Testis (tissue), 3 donors: ENCODE measurements around the gene CLDN5. TPM values are rescaled to one million over a fixed set of nuclear protein-coding genes. Genes with fewer than 3 reads are reported as not detected.

Experiments used
- DNase-seq: peaks from one replicate; pipeline ENCODE4 v3.0.0-alpha.2; 2019
- H3K27ac ChIP-seq, 2 donors: fragments of 200-600 bp; sonication (generic); one replicate each; pipeline ENCODE4 v1.5.1; 2019
- H3K27me3 ChIP-seq: fragments of 200-600 bp; sonication (generic); one replicate; pipeline ENCODE4 v1.5.1; 2019
- H3K36me3 ChIP-seq: fragments of 200-600 bp; sonication (generic); one replicate; pipeline ENCODE4 v1.5.1; 2017; ENCODE audit warnings: low read depth; ENCODE audit errors: missing control alignments
- H3K4me1 ChIP-seq: fragments of 200-600 bp; sonication (generic); one replicate; pipeline ENCODE4 v1.5.1; 2019
- H3K4me3 ChIP-seq, 2 donors: fragments of 200-600 bp; sonication (generic); one replicate each; pipeline ENCODE4 v1.5.1; 2017 to 2019
- H3K9me3 ChIP-seq: fragments of 200-600 bp; sonication (generic); one replicate; pipeline ENCODE4 v1.5.1; 2017
- POLR2A ChIP-seq: fragments of 450-650 bp; IDR thresholded peaks from one replicate; pipeline ENCODE4 v1.6.1; 2017; ENCODE audit warnings: antibody characterized with exemption, mild to moderate bottlenecking, moderate library complexity
- WGBS, 2 donors: methylation state at CpG; one replicate each; pipeline ENCODE4 v1.1.5; 2018; 5-methylcytosine and 5-hydroxymethylcytosine counted together
- intact Hi-C: fragments of 100-400 bp; cut with DNase I; formaldehyde crosslinking; loops from one replicate; pipeline ENCODE4 v1.15.1; 2023; ENCODE audit warnings: low total_unique reads
- polyA plus RNA-seq: library from polyadenylated mRNA; stranded (reverse); fragments of 350-450 nt; fragmentation: Illumina TruSeq; extraction: RNeasy Lipid Tissue Mini Kit (QIAGEN cat#74804); gene quantifications from one replicate; pipeline ENCODE4 v1.2.3, GENCODE V29; 2014; ENCODE audit warnings: low read depth, low replicate concordance; ENCODE audit not compliant: insufficient read depth
- total RNA-seq, 2 donors: library from RNA; depleted of rRNA; stranded (reverse); fragments of >200 nt; gene quantifications; one replicate each; pipeline ENCODE4 v1.2.3, GENCODE V29; 2016
- TF ChIP-seq, protein P1 (sequence below), 3 experiments: fragments of 450-650 bp in 2 of 3; fragments of 200-600 bp in 1 of 3; sonication (generic) in 1 of 3; IDR thresholded peaks; one replicate each; pipeline ENCODE4 v1.5.1; 2016 to 2019; ENCODE audit warnings: antibody characterized with exemption in 3 of 3, mild to moderate bottlenecking in 2 of 3, moderate library complexity in 1 of 3

Gene CLDN5
- total and polyA plus RNA-seq, 3 donors from 2014 or later, result 10.4 to 42.0 (median 29.2) TPM

DNA sequence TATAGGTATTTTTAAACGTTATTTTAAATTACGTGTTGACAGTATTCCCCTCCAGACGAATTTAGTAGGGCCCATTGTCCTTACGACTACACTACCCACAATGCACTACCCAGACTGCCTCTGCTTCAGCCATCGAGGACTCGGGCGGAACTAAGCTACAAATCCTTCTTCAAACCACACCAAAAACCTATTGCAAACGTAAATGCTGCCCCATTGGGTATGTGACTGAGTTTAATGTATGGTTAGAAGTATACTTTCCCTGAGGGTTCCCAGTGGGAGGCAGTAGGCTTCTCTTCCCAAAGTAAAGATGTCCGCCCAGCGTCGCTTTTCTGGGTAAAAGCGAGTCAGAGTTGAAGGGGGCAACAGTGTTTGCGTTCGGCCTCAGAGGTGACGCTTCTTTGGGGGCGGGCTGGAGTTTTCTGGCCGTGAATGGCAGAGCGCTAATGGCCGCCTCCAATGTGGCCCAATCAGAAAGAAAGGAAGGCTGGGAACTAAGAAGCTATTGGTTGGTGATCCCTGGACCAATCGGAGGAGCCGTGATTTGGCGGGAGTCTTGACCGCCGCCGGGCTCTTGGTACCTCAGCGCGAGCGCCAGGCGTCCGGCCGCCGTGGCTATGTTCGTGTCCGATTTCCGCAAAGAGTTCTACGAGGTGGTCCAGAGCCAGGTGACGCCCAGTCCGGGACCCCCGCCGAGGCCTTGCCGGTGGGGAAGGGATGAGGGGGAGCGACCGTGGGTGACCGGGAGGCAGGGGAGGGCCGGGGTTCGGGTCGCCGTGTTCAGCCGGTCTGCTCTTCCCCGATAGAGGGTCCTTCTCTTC, 44.6 kb downstream of the CLDN5 start, which contains the start of gene CDC45:
TSS of gene CDC45 (plus strand) at position 566 of the 818 bp plus-strand sequence. CDS start at position 615, 49 bp downstream.
- Histone ChIP-seq H3K4me1 (peaks cover 34% of the 10 kb centered on the region), H3K9me3 (no peaks in the 10 kb centered on the region), H3K27ac (peak within 1 kb of the TSS; percentile 95 to 99), H3K36me3 (no peaks in the 10 kb centered on the region), H3K4me3 (peak within 1 kb of the TSS; percentile 77 to 86), H3K27me3 (no peaks in the 10 kb centered on the region)
- peak; percentile 98 for DNase-seq
- TF ChIP-seq, protein P1, sequence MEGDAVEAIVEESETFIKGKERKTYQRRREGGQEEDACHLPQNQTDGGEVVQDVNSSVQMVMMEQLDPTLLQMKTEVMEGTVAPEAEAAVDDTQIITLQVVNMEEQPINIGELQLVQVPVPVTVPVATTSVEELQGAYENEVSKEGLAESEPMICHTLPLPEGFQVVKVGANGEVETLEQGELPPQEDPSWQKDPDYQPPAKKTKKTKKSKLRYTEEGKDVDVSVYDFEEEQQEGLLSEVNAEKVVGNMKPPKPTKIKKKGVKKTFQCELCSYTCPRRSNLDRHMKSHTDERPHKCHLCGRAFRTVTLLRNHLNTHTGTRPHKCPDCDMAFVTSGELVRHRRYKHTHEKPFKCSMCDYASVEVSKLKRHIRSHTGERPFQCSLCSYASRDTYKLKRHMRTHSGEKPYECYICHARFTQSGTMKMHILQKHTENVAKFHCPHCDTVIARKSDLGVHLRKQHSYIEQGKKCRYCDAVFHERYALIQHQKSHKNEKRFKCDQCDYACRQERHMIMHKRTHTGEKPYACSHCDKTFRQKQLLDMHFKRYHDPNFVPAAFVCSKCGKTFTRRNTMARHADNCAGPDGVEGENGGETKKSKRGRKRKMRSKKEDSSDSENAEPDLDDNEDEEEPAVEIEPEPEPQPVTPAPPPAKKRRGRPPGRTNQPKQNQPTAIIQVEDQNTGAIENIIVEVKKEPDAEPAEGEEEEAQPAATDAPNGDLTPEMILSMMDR (IDR thresholded peaks at IDR 0.05), result peak in 1 of 3 experiments; percentile 5
- TF ChIP-seq POLR2A, result no peak
- intact Hi-C loops, result no loop called here
- WGBS, 2 donors, result 1% methylated on average over 50 of the region's 50 CpGs

DNA sequence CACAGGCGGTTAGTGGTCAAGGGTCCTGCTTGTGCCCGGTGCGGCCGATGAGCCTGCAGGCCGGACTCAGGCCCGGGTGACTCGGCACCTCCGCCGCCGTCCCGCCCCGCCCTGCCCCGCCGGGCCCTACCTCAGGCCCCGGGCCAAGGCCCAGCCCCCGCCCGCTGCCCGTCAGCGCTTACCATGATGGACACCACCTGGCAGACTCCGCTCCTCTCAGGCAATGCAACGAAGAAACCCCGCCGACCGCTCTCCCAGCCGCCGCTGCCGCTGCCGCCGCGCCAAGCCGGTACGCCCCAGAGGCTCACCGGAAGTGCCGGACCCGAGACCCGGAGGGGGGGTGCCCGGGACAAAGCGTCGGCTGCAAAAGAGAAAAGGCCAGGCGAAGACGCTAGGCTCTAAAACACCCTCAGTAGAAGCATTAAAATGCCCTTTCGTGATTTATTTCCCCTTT, 45.3 kb downstream of the CLDN5 start, which contains the start of gene UFD1:
TSS of gene UFD1 (minus strand) at position 293 of the 454 bp plus-strand sequence. CDS start at position 185, 108 bp downstream.
- TF ChIP-seq, protein P1 (IDR thresholded peaks at IDR 0.05), result no peak
- no peak for TF ChIP-seq POLR2A
- Histone ChIP-seq H3K27ac (peak within 1 kb of the TSS; percentile 95 to 99), H3K27me3 (no peaks in the 10 kb centered on the region), H3K9me3 (no peaks in the 10 kb centered on the region), H3K4me3 (peak within 1 kb of the TSS; percentile 77 to 86), H3K36me3 (no peaks in the 10 kb centered on the region), H3K4me1 (peaks cover 34% of the 10 kb centered on the region)
- peak; percentile 83 for DNase-seq
- 0% methylated on average over 28 to 39 of the region's 42 CpGs for WGBS, 2 donors
- intact Hi-C loops, result no loop called here

DNA sequence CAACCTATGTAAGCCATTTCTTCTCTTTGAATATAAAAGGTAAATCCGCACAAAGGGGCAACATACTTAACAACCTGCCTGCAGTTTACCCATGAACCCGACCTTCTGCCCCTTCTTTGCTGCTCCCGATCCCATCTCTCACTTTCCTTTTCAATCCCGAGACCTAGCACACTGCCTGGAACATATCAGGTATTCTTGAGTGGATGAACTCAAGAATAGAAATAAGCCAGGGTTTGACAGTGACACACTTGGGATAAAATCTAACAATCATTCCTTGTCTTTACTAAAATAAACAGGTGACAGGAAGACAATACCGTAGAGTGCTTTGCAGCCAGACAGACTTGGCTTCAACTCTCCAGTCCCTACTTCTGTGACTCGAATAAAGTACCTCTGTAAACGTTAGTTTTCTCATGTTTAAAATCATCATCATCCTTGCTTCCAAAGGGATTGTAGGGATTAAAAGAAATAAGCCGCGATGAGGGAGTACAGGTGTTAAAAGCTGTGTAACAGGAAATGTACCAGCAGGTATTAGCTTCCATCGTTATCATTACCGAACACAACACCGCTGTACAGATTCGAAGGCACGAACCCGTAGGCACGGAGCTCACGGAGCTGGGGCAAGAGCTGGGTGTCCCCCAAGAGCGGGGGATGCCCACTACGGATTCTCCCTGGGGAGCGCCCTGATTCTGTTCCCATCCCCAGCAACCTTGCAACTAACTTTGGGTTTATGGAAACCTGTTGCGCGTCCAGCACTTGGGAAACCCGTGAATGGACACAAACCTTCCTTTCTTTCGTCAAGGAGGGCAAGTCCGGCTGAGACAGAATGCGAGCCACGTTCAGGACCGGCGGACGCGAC, 45.9 kb downstream of the CLDN5 start:
- peak overlapping the region; percentile 77 to 86 for H3K4me3 ChIP-seq
- DNase-seq, result no peak
- 1% methylated on average over 28 to 31 of the region's 31 CpGs for WGBS, 2 donors
- no peaks in the 10 kb centered on the region for H3K36me3 ChIP-seq
- TF ChIP-seq POLR2A, result no peak
- TF ChIP-seq, protein P1 (IDR thresholded peaks at IDR 0.05), result no peak
- no peaks in the 10 kb centered on the region for H3K9me3 ChIP-seq
- no peaks in the 10 kb centered on the region for H3K27me3 ChIP-seq
- peaks cover 34% of the 10 kb centered on the region for H3K4me1 ChIP-seq
- intact Hi-C loops, result no loop called here
- H3K27ac ChIP-seq, result peak overlapping the region; percentile 95 to 99

DNA sequence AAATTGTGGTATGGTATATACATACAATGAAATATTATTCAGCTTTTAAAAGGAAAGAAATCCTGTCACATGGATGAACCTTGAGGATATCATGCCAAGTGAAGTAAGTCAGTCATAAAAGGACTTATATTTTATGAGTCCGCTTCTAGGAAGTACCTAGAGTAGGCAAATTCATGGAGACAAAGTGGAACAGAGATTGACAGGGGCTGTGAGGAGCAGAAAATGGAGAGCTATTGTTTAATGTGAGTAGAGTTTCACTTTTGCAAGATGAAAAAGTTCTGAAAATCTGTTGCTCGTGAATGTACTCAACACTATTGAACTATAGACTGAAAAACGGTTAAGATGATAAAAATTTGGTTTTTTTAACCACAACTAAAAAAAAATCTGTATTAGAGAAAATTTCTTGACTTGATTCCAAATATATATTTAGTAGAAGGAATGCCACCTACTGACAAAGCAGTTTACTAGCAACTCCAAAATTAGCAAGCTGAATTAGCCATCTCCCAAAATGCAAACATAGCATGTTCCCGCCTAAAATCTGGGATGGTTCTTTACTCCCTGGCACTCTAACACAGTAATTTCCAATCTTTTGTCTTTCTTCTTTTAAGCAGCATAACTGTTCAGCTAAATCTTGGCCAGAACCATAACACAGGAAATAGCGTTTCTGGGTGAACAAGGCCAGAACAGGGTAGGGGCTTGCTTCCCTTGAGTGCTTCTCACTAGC, 46.7 kb downstream of the CLDN5 start:
- intact Hi-C loops, result no loop called here
- no peaks in the 10 kb centered on the region for H3K9me3 ChIP-seq

More for the DNA sequence above, 46.7 kb downstream of the CLDN5 start:
- Histone ChIP-seq H3K4me3 (peak overlapping the region; percentile 77 to 86), H3K36me3 (no peaks in the 10 kb centered on the region), H3K27me3 (no peaks in the 10 kb centered on the region), H3K4me1 (peaks cover 34% of the 10 kb centered on the region), H3K27ac (peak overlapping the region in 1 of 2 donors; percentile 99)
- no peak for DNase-seq
- TF ChIP-seq POLR2A, result no peak
- TF ChIP-seq, protein P1 (IDR thresholded peaks at IDR 0.05), result peak in 1 of 3 experiments; percentile 16
- WGBS, 2 donors, result 20 to 21% methylated on average over 5 of the region's 5 CpGs
